Neutrophil (primary cell): ENCODE measurements around the gene FAAP100.
"Not testable (repeated sequence)": the region's sequence is repeated elsewhere in the genome, so short reads cannot be mapped to it uniquely, and the experiment has no call there.

ENCODE experiments used
- H3K27ac ChIP-seq: fragments of 200-600 bp; sonication (generic); 2 replicates; pipeline ENCODE4 v1.5.1; 2016; ENCODE audit warnings: mild to moderate bottlenecking, moderate library complexity
- H3K27me3 ChIP-seq: fragments of 200-600 bp; sonication (generic); 2 replicates; pipeline ENCODE4 v1.6.0; 2016; ENCODE audit warnings: mild to moderate bottlenecking
- H3K36me3 ChIP-seq: fragments of 200-600 bp; sonication (generic); 2 replicates; pipeline ENCODE4 v1.5.1; 2017
- H3K4me1 ChIP-seq, 2 experiments: fragments of 200-600 bp in 1 of 2; sonication (generic) in 1 of 2; 1 replicate in 1 of 2; 2 replicates in 1 of 2; pipeline versions ENCODE4 v1.5.1 to v1.6.1; 2013 to 2016; ENCODE audit warnings: low read depth in 1 of 2, low read length in 1 of 2, mild to moderate bottlenecking in 1 of 2, moderate library complexity in 1 of 2; ENCODE audit not compliant: control insufficient read depth in 1 of 2, insufficient read depth in 1 of 2
- H3K4me3 ChIP-seq, 2 experiments: fragments of 200-600 bp in 1 of 2; sonication (generic) in 1 of 2; 1 replicate in 1 of 2; 2 replicates in 1 of 2; pipeline ENCODE4 v1.5.1; 2013 to 2016; ENCODE audit warnings: low read depth in 1 of 2, low read length in 1 of 2, mild to moderate bottlenecking in 1 of 2, moderate library complexity in 1 of 2
- H3K9me3 ChIP-seq: fragments of 200-600 bp; sonication (generic); 2 replicates; pipeline ENCODE4 v1.5.1; 2016
- CTCF ChIP-seq: fragments of 200-600 bp; sonication (generic); IDR thresholded peaks from 2 replicates; pipeline ENCODE4 v1.5.1; 2016; ENCODE audit warnings: antibody characterized with exemption

The FAAP100 gene

GRCh38 chr17:81591971-81592370, 39.8 kb upstream of the FAAP100 start:
- no peak overlapping the region for H3K27ac ChIP-seq
- H3K36me3 ChIP-seq, result peaks cover 94% of the 10 kb centered on the region
- no peaks in the 10 kb centered on the region for H3K27me3 ChIP-seq

GRCh38 chr17:81590121-81590520, 38.0 kb upstream of the FAAP100 start:
- H3K9me3 ChIP-seq, result no peaks in the 10 kb centered on the region
- H3K4me3 ChIP-seq, result no peak overlapping the region
- peaks cover 95% of the 10 kb centered on the region for H3K36me3 ChIP-seq
- H3K4me1 ChIP-seq, result no peaks in the 10 kb centered on the region
- H3K27ac ChIP-seq, result no peak overlapping the region
- no peaks in the 10 kb centered on the region for H3K27me3 ChIP-seq
- TF ChIP-seq CTCF, result no peak

More at GRCh38 chr17:81591971-81592370, 39.8 kb upstream of the FAAP100 start:
- no peaks in the 10 kb centered on the region for H3K4me1 ChIP-seq
- no peak for TF ChIP-seq CTCF
- no peaks in the 10 kb centered on the region for H3K9me3 ChIP-seq
- H3K4me3 ChIP-seq, result no peak overlapping the region

GRCh38 chr17:81589612-81590011, 37.5 kb upstream of the FAAP100 start:
- TF ChIP-seq CTCF, result no peak
- Histone ChIP-seq H3K27me3 (no peaks in the 10 kb centered on the region), H3K36me3 (peaks cover 94% of the 10 kb centered on the region), H3K4me3 (no peak overlapping the region), H3K9me3 (no peaks in the 10 kb centered on the region), H3K4me1 (no peaks in the 10 kb centered on the region), H3K27ac (no peak overlapping the region)

GRCh38 chr17:81586096-81586495, 33.9 kb upstream of the FAAP100 start:
- H3K27me3 ChIP-seq, result no peaks in the 10 kb centered on the region
- TF ChIP-seq CTCF, result no peak

GRCh38 chr17:81584771-81585170, 32.6 kb upstream of the FAAP100 start:
- H3K4me1 ChIP-seq, H3K9me3 ChIP-seq, H3K4me3 ChIP-seq, H3K27me3 ChIP-seq, H3K27ac ChIP-seq: not testable (repeated sequence)
- H3K36me3 ChIP-seq, result peaks cover 90% of the 10 kb centered on the region

More at GRCh38 chr17:81586096-81586495, 33.9 kb upstream of the FAAP100 start:
- Histone ChIP-seq H3K27ac (no peak overlapping the region), H3K36me3 (peaks cover 91% of the 10 kb centered on the region), H3K9me3 (no peaks in the 10 kb centered on the region), H3K4me1 (no peaks in the 10 kb centered on the region), H3K4me3 (no peak overlapping the region)

GRCh38 chr17:81583589-81584342, 31.6 kb upstream of the FAAP100 start:
- H3K4me3 ChIP-seq, result no peak overlapping the region
- peaks cover 90% of the 10 kb centered on the region for H3K36me3 ChIP-seq
- no peaks in the 10 kb centered on the region for H3K9me3 ChIP-seq
- no peaks in the 10 kb centered on the region for H3K27me3 ChIP-seq
- TF ChIP-seq CTCF, result no peak
- no peaks in the 10 kb centered on the region for H3K4me1 ChIP-seq
- no peak overlapping the region for H3K27ac ChIP-seq
